Osteoblast (primary cell): ENCODE data around the gene DGKQ. TPM values are rescaled to one million over a fixed set of nuclear protein-coding genes. Genes with fewer than 3 reads are reported as not detected.

ENCODE experiments used
- DNase-seq: peaks from one replicate; pipeline ENCODE4 v3.0.0; 2011; ENCODE audit warnings: low spot score, mixed read lengths; ENCODE audit not compliant: insufficient read length; ENCODE audit errors: missing footprints
- H2AFZ ChIP-seq: 2 replicates; pipeline ENCODE4 v1.6.0; 2011; ENCODE audit warnings: mild to moderate bottlenecking, low read length
- H3K27ac ChIP-seq: 2 replicates; pipeline ENCODE4 v1.5.1; 2011; ENCODE audit warnings: mild to moderate bottlenecking, low read depth, low read length, moderate library complexity
- H3K27me3 ChIP-seq: 2 replicates; pipeline ENCODE4 v1.6.0; 2012; ENCODE audit warnings: mild to moderate bottlenecking, control low read depth, inconsistent platforms, low read length, moderate library complexity; ENCODE audit not compliant: insufficient read depth
- H3K36me3 ChIP-seq: 2 replicates; pipeline ENCODE4 v1.5.1; 2011; ENCODE audit warnings: mild to moderate bottlenecking, low read length, control low read depth, moderate library complexity; ENCODE audit not compliant: insufficient read depth
- H3K4me1 ChIP-seq: 2 replicates; pipeline ENCODE4 v1.5.1; 2011; ENCODE audit warnings: mild to moderate bottlenecking, low read length, control low read depth, moderate library complexity; ENCODE audit not compliant: insufficient read depth
- H3K4me2 ChIP-seq: 2 replicates; pipeline ENCODE4 v1.6.0; 2011; ENCODE audit warnings: mild to moderate bottlenecking, low read length; ENCODE audit not compliant: insufficient read depth
- H3K4me3 ChIP-seq: fragments of 200-600 bp; sonication (generic); 3 replicates; pipeline ENCODE4 v1.5.1; 2012; ENCODE audit warnings: mild to moderate bottlenecking, low read length, inconsistent platforms; ENCODE audit not compliant: insufficient read depth
- H3K79me2 ChIP-seq: 2 replicates; pipeline ENCODE4 v1.6.0; 2012; ENCODE audit warnings: mild to moderate bottlenecking, low read length, control low read depth, inconsistent platforms; ENCODE audit not compliant: insufficient read depth
- H3K9me3 ChIP-seq: 2 replicates; pipeline ENCODE4 v1.5.1; 2011; ENCODE audit warnings: low read depth, low read length, control low read depth
- H4K20me1 ChIP-seq: 2 replicates; pipeline ENCODE4 v1.6.0; 2012; ENCODE audit warnings: mild to moderate bottlenecking, low read length, control low read depth; ENCODE audit not compliant: insufficient read depth
- CTCF ChIP-seq: IDR thresholded peaks from 2 replicates; pipeline ENCODE4 v1.5.1; 2011; ENCODE audit warnings: mild to moderate bottlenecking, low read depth, low read length, moderate library complexity; ENCODE audit errors: extremely low read depth
- total RNA-seq: library from RNA; depleted of rRNA; stranded (reverse); fragments of >200 nt; gene quantifications from 2 replicates; pipeline ENCODE4 v1.2.3, GENCODE V29; 2012

DGKQ gene
- total RNA-seq, 1 donor: 15.2 TPM

DNA sequence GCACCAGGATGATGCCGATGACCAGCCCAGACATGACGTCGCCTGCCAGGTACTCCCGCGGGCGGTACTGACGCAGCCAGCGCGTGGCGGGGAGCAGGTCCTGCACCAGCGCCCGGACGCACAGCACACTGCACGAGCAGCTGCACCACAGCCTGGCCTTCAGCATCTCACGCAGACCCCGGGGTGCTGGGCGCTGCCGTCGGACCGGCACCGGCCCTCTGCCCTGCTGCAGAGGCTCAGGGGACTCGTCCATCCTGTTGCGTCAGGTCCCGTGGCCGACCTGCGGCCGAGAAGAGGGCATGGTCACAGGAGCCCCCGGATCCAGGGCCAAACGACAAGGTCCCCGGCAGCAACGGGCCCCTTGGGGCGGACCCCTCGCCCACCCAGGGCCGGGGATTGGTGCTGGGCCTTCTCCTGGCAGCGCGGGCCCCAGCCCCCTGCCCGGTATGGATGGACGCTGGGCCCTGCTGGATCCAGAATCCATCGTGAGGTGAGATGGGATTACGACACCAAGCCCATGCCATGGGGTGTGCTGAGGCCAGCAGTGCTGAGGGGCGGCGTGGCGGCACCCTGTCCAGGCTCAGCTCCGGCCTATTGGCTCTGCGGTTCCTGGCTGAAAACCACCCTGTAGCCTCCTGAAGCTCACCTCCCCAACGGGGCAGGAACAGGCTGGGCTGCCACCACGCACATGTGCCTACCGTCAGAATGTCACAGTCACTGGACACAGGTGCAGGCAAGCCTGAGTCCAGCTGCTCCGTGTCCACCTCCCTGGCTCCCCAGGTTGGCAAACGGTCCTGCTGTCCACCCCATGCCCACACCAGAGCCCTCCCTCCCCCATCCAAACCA, 18.3 kb upstream of the DGKQ start:
- no peak for DNase-seq
- no peak overlapping the region for H2AFZ ChIP-seq
- TF ChIP-seq CTCF: no peak
- H3K4me2 ChIP-seq: no peak overlapping the region
- no peaks in the 10 kb centered on the region for H3K36me3 ChIP-seq
- H3K79me2 ChIP-seq: peaks cover 7% of the 10 kb centered on the region
- peaks cover 30% of the 10 kb centered on the region for H4K20me1 ChIP-seq
- H3K4me3 ChIP-seq: no peak overlapping the region
- H3K27ac ChIP-seq: no peak overlapping the region
- H3K9me3 ChIP-seq: no peaks in the 10 kb centered on the region
- H3K4me1 ChIP-seq: peaks cover 6% of the 10 kb centered on the region
- H3K27me3 ChIP-seq: peaks cover 1% of the 10 kb centered on the region

- no peak overlapping the region for H3K4me3 ChIP-seq
- peaks cover 8% of the 10 kb centered on the region for H3K79me2 ChIP-seq
- H4K20me1 ChIP-seq: peaks cover 27% of the 10 kb centered on the region
- no peak overlapping the region for H3K27ac ChIP-seq
- no peak for DNase-seq
- no peaks in the 10 kb centered on the region for H3K36me3 ChIP-seq
- H3K27me3 ChIP-seq: no peaks in the 10 kb centered on the region
- no peaks in the 10 kb centered on the region for H3K9me3 ChIP-seq
- no peak overlapping the region for H2AFZ ChIP-seq
- no peak for TF ChIP-seq CTCF
- peaks cover 14% of the 10 kb centered on the region for H3K4me1 ChIP-seq
- no peak overlapping the region for H3K4me2 ChIP-seq
These were observed 17.5 kb upstream of the DGKQ start for GRCh38 chr4:990746-991367.

- Histone ChIP-seq H3K4me3 (no peak overlapping the region), H3K9me3 (no peaks in the 10 kb centered on the region), H3K27me3 (no peaks in the 10 kb centered on the region), H4K20me1 (peaks cover 26% of the 10 kb centered on the region), H3K4me1 (peaks cover 22% of the 10 kb centered on the region), H2AFZ (no peak overlapping the region), H3K4me2 (no peak overlapping the region), H3K36me3 (no peaks in the 10 kb centered on the region), H3K79me2 (peaks cover 9% of the 10 kb centered on the region), H3K27ac (no peak overlapping the region)
- TF ChIP-seq CTCF: no peak
- DNase-seq: no peak
These were observed 16.5 kb upstream of the DGKQ start for GRCh38 chr4:989722-990471.
